HL-60 (cell line): Measurements from ENCODE around the gene MSH2.

Experiments used
- DNase-seq, 2 experiments: peaks; one replicate each; pipeline ENCODE4 v3.0.0-alpha.2; 2010 to 2020; ENCODE audit warnings: low read depth in 1 of 2, low spot score in 1 of 2
- H3K27ac ChIP-seq: fragments of 250-450 bp; sonication (Bioruptor Pico); replicated peaks from 2 replicates; pipeline ENCODE4 v1.5.1; 2020; ENCODE audit warnings: mild to moderate bottlenecking, moderate library complexity
- H3K27me3 ChIP-seq: fragments of 250-450 bp; sonication (Bioruptor Pico); 2 replicates; pipeline ENCODE4 v1.5.1; 2021; ENCODE audit warnings: mild to moderate bottlenecking, moderate library complexity; ENCODE audit not compliant: insufficient read depth, poor library complexity, severe bottlenecking
- H3K4me3 ChIP-seq: replicated peaks from 2 replicates; pipeline ENCODE4 v1.5.1; 2011; ENCODE audit warnings: mild to moderate bottlenecking, control low read depth, low read length; ENCODE audit not compliant: insufficient read depth
- CTCF ChIP-seq: IDR thresholded peaks from one replicate; pipeline ENCODE4 v1.5.1; 2011; ENCODE audit warnings: low read length, control low read depth, inconsistent platforms; ENCODE audit not compliant: insufficient read depth
- GABPA ChIP-seq: IDR thresholded peaks from 2 replicates; pipeline ENCODE4 v1.6.1; 2012; ENCODE audit warnings: low read depth
- POLR2AphosphoS5 ChIP-seq: IDR thresholded peaks from 2 replicates; pipeline ENCODE4 v1.6.1; 2012; ENCODE audit warnings: low read depth
- REST ChIP-seq: IDR thresholded peaks from 2 replicates; pipeline ENCODE4 v1.6.1; 2012; ENCODE audit warnings: low read depth; ENCODE audit not compliant: insufficient replicate concordance
- SPI1 ChIP-seq: IDR thresholded peaks from 2 replicates; pipeline ENCODE4 v1.6.1; 2012; ENCODE audit warnings: low read depth, mild to moderate bottlenecking, borderline replicate concordance
- microRNA-seq: library from miRNA; unstranded; fragments of <30 nt; microRNA quantifications from one replicate; pipeline ENCODE4, GENCODE V29; 2018

The MSH2 gene

GRCh38 chr2:47531378-47532042 is 128.6 kb downstream of the MSH2 start:
- no peak overlapping the region for H3K27ac ChIP-seq
- DNase-seq: no peak
- no peaks in the 10 kb centered on the region for H3K27me3 ChIP-seq
- TF ChIP-seq CTCF (no peak), SPI1 (no peak), GABPA (no peak), REST (no peak), POLR2AphosphoS5 (no peak)
- no peak overlapping the region for H3K4me3 ChIP-seq

Small RNA genes within 50 kb of the gene (microRNA-seq; reads per million reads assigned to microRNA genes)
- 19.6 reads per million, percentile 45 among the genes with 10 or more reads in this experiment for gene MIR559
